Inflammatory macrophage (primary cell): ENCODE measurements around the gene SLC8A2.
"Not testable (repeated sequence)": the region's sequence is repeated elsewhere in the genome, so short reads cannot be mapped to it uniquely, and the experiment has no call there.

ENCODE experiments used
- DNase-seq, 2 donors: peaks; one replicate each; pipeline ENCODE4 v3.0.0-alpha.2; 2020 to 2022

Gene SLC8A2

DNA sequence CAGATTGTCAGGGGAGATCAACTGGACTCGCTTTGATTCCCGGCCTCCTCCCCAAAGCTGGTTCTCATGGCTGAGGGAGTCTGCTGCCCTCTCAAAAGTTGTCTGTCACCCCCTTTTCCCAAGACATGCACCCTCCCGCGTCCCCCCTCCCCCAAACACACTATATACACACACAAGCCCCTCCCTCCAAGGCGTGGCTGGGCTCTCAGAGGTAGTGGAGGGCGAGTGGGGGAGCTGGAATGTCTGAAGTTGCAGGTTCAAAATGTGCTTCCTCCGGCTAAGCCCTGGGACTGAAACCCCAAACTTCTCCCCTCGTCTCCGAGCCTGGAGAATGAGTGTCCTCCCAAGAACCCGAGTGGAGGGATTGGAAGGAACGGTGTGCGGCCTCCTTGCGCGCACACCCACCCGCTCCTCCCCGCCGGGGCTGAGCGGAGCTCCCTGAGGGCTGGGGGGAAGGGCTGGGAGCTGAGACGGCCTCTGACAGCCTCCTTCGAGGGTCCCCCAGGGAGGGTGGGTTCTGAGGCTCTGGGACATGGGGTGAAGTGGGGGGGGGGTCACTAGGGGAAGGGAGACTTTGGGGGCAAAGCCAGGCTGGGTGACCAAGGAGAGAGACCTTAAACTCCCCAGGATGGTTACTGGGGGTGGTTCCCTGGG is 42.4 kb downstream of the SLC8A2 start:
- DNase-seq, result no peak

DNA sequence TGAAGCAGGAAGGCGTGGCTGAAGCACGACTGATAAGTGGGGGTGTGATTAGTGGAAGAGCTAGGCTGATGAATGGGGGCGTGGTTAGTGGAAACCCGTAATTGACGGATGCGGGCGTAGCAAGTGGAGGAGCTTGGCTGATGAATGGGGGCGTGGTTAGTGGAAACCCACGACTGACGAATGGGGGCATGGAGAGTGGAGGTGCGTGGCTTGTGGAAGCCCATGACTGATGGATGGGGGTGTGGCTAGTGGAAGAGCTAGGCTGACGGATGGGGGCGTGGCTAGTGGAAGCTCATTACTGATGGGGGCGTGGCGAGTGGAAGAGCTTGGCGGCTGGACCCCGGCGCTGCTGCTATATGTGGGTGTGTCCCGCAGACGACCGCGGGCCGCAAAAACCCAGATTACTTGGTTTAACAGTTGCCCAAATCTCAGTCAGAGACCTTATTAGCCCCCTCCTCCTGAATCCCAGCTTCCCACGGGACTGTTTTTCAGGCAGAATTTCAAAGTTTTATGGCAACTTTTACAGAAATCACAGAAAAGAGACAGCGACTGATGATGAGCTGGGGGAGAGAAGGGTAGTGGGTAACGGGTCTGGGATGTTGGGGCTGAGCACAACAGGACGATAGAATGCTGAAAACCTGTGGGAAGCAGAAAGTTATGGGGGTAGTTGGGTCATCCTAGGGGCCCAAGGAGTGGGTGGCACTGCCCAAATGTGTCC is 43.4 kb downstream of the SLC8A2 start:
- peak; percentile 68 to 69 for DNase-seq

DNA sequence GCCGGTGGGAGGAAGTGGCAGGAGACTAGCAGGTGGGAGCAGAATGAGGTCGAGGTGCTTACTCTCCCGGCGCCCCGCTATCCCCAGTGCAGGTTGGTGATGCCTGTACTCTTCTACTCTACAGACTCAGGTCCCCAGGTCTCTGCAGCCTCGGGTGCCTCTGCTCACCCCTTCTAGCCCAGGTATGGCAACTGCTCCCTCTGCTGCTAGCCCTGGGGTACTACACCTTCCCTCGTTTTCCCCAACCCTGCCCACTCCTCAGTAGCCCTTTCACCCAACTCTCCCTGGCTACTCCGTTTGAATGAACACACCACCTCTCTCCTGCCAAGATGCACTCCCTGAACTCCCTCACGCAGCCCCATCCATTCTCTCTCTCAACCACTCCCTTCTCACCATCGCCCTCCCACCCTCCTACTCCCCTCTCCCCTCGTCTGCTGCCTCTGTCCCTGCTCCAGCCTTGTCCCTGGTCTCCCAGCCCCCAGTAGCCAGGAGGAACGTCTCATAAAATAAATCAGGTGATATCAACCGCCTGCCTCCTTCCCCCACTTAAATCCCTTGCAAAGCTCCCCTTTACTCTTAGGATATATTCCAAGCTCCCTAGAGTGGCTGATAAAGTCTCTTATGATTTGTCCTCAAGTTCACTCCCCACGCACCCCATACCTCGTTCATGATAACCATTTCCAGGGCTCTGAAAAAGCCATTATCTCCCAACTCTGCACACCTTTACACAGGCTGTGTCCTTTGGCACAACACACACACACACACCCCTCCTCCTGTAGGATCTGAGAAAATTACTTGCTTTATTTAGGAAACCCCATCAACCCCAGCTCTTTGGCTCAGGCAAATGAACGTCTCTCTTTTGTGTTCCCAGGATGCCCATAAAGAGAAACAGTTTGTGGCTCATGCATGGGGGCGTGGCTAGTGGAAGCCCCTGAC is 44.2 kb downstream of the SLC8A2 start:
- DNase-seq, result peak; percentile 32 to 47

DNA sequence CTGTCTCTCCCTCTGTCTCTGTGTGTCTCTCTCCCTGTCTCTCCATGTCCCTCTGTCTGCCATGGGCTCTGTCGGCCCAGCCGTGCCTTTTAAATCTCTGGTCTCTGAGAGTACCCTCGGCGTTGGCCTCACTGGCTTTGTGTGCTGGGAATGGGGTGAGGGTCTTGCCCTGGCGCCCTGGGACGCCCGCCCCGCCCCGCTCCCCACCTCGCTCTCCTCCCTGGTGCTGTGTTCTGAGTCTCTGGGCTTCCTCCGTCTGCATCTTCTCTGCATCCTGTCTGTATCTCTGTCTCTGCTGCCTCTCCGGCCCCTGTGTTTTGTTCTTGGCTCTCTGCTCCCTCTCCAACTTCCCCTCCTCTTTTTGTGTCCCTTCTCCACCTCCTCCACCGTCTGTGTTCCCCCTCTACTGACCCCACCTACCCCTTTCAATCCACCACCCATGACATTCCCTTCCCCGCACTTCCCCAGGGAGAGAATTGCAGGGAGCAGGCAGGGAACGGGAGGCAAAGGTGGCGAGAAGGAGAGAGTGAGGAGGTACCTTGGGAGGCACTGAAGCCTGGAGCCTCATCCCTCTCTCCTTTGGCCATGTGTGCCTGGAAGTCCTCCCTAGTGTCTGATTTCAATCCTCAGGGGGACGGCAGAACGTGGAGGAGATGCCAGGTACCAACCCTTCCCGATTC is 48.4 kb downstream of the SLC8A2 start:
- no peak for DNase-seq

- no peak for DNase-seq
These were observed 49.1 kb downstream of the SLC8A2 start for GRCh38 chr19:47422417-47423163.

GRCh38 chr19:47421844-47422395 is 49.8 kb downstream of the SLC8A2 start:
- DNase-seq, result no peak

GRCh38 chr19:47421244-47421786 is 50.4 kb downstream of the SLC8A2 start:
- no peak for DNase-seq

- DNase-seq, result no peak
These were observed 51.9 kb downstream of the SLC8A2 start for GRCh38 chr19:47419789-47420188.

DNA sequence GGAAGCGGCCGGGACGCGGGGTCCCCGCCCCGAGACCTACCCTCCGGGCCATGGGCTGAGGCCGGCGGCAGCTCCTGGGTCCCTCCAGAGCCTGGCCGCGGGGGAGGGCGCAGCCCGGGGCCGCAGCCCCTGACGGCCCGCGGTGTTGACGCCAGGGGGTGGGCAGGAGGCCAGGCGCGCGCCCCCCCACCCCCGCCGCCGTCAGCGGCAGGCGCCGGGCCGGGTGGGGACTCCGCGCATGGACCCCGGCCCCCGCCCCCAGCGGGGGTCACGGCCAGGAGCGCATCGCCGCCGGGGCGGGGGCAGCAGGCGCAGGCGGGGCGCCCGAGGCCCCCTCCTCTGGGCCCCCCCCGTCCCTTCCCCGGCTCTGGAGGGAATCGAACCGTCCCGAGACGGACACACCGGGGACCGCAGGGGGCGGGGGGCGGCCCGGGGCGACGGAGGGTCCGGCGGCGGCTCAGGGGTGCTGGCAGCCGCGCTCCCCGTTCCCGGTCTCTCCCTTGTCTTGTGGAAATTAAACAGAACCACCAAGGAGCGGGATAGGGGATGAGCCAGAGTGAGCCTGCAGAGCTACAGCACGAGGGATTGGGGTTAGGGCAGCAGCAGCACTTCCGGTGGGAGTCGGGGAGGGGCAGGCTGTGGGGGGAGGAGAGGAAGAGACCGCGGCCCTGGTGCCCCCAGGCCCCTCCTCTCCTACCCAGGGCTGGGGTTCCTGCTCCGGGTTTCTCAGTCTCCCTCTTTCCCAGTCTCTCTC is 52.5 kb downstream of the SLC8A2 start, which contains the start of gene MEIS3:
TSS of gene MEIS3 (minus strand) at position 498 of the 754 bp plus-strand sequence. CDS start at position 52, 446 bp downstream.
- no peak for DNase-seq

GRCh38 chr19:47418692-47419029 is 53.0 kb downstream of the SLC8A2 start:
- DNase-seq, result no peak

GRCh38 chr19:47417746-47418691 is 53.7 kb downstream of the SLC8A2 start:
- no peak for DNase-seq

- no peak for DNase-seq
These were observed 54.5 kb downstream of the SLC8A2 start for GRCh38 chr19:47417107-47417745.

GRCh38 chr19:47416643-47416985 is 55.1 kb downstream of the SLC8A2 start:
- no peak for DNase-seq

DNA sequence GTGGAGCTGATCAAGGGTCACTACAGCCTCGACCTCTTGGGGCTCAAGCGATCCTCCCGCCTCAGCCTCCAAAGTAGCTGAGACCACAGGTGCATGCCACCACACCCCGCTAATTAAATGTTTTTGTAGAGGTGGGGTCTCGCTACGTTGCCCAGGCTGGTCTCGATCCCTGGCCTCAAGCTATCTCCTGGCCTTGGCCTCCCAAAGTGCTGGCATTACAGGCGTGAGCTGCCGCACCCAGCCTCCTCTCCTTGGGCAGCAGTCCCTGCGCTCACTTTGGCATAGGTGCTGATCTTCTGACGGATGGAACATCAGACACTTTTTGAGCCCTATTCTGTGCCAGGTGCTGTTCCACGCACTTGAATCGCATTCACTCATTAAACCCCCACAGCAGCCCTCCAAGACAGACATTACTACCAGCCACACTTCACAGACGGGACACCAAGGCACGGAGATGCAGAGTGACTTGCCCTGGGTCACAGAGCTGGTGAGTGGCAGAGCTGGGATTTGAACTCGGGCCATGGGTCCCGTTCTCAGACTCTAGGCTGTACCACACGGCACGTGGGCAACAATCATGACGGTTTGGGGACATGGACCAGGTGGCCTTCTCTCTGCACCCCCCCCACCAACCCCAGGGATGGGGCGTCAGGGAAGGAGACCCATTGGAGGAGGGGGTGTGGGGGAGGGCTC is 55.6 kb downstream of the SLC8A2 start:
- no peak for DNase-seq

GRCh38 chr19:47414469-47414868 is 57.2 kb downstream of the SLC8A2 start:
- DNase-seq, result peak; percentile 15 to 57

DNA sequence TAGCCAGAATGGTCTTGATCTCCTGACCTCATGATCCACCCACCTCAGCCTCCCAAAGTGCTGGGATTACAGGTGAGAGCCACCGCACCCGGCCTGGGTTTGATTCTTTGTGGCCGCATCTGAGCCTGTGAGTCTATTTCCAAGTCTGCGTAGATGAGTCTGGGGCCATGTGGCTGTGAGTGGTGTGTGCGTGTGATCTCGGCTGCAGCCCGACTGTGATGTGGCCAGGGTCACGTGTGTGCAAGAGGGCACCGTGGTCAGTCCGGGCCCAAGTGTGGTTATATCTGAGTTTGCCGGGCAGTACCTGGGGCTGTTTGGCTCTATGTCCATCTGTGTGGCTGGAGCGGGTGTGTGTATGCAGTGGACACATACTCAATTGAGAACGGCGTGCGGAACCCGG is 57.8 kb downstream of the SLC8A2 start:
- no peak for DNase-seq

DNA sequence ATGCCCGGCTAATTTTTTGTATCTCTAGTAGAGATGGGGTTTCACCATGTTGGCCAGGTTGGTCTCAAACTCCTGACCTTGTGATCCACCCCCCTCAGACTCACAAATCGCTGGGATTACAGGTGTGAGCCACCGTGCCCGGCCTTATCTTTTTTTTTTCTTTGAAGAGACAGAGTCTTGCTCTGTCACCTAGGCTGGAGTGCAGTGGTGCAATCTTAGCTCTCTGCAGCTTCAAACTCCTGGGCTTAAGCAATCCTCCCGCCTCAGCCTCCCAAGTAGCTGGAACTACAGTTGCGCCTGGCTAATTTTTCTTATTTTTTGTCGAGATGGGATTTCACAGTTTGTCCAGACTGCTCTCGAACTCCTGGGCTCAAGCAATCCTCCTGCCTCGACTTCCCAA is 60.0 kb downstream of the SLC8A2 start:
- not testable (repeated sequence) for DNase-seq

DNA sequence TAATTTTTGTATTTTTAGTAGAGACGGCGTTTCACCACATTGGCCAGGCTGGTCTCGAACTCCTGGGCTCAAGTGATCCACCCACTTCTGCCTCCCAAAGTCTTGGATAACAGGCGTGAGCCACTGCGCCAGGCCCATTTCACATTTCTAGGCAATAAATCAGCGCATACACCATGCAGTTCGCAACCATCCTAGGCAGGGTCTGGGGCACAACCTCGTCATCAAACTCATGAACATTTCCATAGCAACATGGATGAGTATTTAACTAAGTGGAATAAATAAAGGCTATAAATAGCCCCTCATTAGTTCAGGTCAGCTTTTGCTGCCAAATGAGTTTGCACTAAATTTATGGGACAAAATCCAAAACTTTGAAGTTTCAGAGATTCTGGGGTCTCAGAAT is 60.6 kb downstream of the SLC8A2 start:
- DNase-seq, result no peak
